Measurements from ENCODE around the gene HIPK2.

The HIPK2 gene

GRCh38 chr7:139733751-139734150, 44.0 kb downstream of the HIPK2 start:
- no peak for DNase-seq

GRCh38 chr7:139732471-139733167, 45.2 kb downstream of the HIPK2 start:
- no peak for DNase-seq

GRCh38 chr7:139731802-139732470, 45.9 kb downstream of the HIPK2 start:
- DNase-seq = no peak

GRCh38 chr7:139730746-139731612, 46.8 kb downstream of the HIPK2 start:
- no peak for DNase-seq

- no peak for DNase-seq
Measured at GRCh38 chr7:139728203-139728602, 49.6 kb downstream of the HIPK2 start.

- no peak for DNase-seq
Measured at GRCh38 chr7:139727151-139727705, 50.6 kb downstream of the HIPK2 start.

GRCh38 chr7:139726485-139726869, 51.3 kb downstream of the HIPK2 start:
- no peak for DNase-seq

GRCh38 chr7:139725858-139726484, 51.8 kb downstream of the HIPK2 start:
- DNase-seq = no peak

- no peak for DNase-seq
Measured at GRCh38 chr7:139725077-139725476, 52.7 kb downstream of the HIPK2 start.

- DNase-seq = no peak
Measured at GRCh38 chr7:139722604-139723003, 55.2 kb downstream of the HIPK2 start.

GRCh38 chr7:139721821-139722220, 56.0 kb downstream of the HIPK2 start:
- no peak for DNase-seq

GRCh38 chr7:139721417-139721816, 56.4 kb downstream of the HIPK2 start:
- no peak for DNase-seq

GRCh38 chr7:139720705-139721231, 57.0 kb downstream of the HIPK2 start:
- no peak for DNase-seq

- DNase-seq = no peak
Measured at GRCh38 chr7:139720186-139720585, 57.6 kb downstream of the HIPK2 start.

GRCh38 chr7:139718859-139719258, 58.9 kb downstream of the HIPK2 start:
- no peak for DNase-seq

GRCh38 chr7:139718141-139718540, 59.7 kb downstream of the HIPK2 start:
- DNase-seq = no peak

GRCh38 chr7:139716156-139716942, 61.4 kb downstream of the HIPK2 start:
- no peak for DNase-seq

GRCh38 chr7:139715194-139715815, 62.5 kb downstream of the HIPK2 start:
- no peak for DNase-seq

- DNase-seq = no peak
Measured at GRCh38 chr7:139714163-139714901, 63.5 kb downstream of the HIPK2 start.

GRCh38 chr7:139713526-139714162, 64.2 kb downstream of the HIPK2 start:
- no peak for DNase-seq
